Stomach (tissue), 4 donors: Measurements from ENCODE around the gene TALDO1.

ENCODE experiments used
- POLR2A ChIP-seq, 4 donors: fragments of 450-650 bp; IDR thresholded peaks; one replicate each; pipeline ENCODE4 v1.6.1; 2016; ENCODE audit warnings: antibody characterized with exemption in 4 of 4, control low read depth in 2 of 4, mild to moderate bottlenecking in 1 of 4, moderate library complexity in 1 of 4
- TF ChIP-seq, protein P1 (sequence below), 7 experiments: fragments of 450-650 bp in 4 of 7; fragments of 200-600 bp in 3 of 7; sonication (generic) in 3 of 7; IDR thresholded peaks; one replicate each; pipeline ENCODE4 v1.5.1; 2016 to 2019; ENCODE audit warnings: antibody characterized with exemption in 7 of 7, control low read depth in 2 of 7, mild to moderate bottlenecking in 1 of 7

DNA sequence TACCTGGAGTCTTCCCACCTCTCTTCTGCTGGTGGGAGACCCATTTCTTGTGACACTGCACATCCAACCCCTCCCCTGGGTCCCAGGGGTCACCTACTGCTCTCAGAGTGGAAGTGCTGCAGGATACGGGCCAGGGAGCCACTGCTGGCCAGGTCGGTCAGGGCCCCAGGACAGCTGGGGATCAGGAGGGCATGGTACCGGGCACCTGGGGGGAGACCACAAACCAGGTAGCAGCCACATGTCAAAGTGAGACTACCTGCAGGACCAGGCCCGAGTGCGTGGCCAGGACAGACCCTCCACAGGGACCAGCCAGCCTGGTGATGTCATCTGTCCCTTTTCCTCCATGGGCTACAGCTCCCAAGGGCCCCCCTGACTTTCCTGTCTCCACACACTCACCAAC is 26.2 kb downstream of the TALDO1 start:
- TF ChIP-seq, protein P1, sequence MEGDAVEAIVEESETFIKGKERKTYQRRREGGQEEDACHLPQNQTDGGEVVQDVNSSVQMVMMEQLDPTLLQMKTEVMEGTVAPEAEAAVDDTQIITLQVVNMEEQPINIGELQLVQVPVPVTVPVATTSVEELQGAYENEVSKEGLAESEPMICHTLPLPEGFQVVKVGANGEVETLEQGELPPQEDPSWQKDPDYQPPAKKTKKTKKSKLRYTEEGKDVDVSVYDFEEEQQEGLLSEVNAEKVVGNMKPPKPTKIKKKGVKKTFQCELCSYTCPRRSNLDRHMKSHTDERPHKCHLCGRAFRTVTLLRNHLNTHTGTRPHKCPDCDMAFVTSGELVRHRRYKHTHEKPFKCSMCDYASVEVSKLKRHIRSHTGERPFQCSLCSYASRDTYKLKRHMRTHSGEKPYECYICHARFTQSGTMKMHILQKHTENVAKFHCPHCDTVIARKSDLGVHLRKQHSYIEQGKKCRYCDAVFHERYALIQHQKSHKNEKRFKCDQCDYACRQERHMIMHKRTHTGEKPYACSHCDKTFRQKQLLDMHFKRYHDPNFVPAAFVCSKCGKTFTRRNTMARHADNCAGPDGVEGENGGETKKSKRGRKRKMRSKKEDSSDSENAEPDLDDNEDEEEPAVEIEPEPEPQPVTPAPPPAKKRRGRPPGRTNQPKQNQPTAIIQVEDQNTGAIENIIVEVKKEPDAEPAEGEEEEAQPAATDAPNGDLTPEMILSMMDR (IDR thresholded peaks at IDR 0.05): no peak
- TF ChIP-seq POLR2A (IDR thresholded peaks at IDR 0.05): no peak
